GM12878 (cell line): ENCODE measurements around the gene MFSD11. TPM values are rescaled to one million over a fixed set of nuclear protein-coding genes. Genes with fewer than 3 reads are reported as not detected.

Source experiments
- ATF3 ChIP-seq: IDR thresholded peaks from 2 replicates; pipeline ENCODE4 v1.6.1; 2011; ENCODE audit warnings: low read depth, mild to moderate bottlenecking, low read length, moderate library complexity, borderline replicate concordance; ENCODE audit errors: extremely low read depth
- EED ChIP-seq: sonication (generic); IDR thresholded peaks from 2 replicates; pipeline ENCODE4 v1.6.1; 2016; ENCODE audit warnings: antibody characterized with exemption, low read depth
- EZH2 ChIP-seq: IDR thresholded peaks from 2 replicates; pipeline ENCODE4 v1.6.1; 2012; ENCODE audit warnings: low read depth, mild to moderate bottlenecking, control low read depth, inconsistent platforms, low read length, borderline replicate concordance; ENCODE audit not compliant: control insufficient read depth
- FOS ChIP-seq: IDR thresholded peaks from 3 replicates; pipeline ENCODE4 v1.6.1; 2011; ENCODE audit warnings: borderline replicate concordance; ENCODE audit not compliant: insufficient read length; ENCODE audit errors: extremely low read depth
- HDGF ChIP-seq: fragments of 450-650 bp; IDR thresholded peaks from 2 replicates; pipeline ENCODE4 v1.6.1; 2016; ENCODE audit warnings: antibody characterized with exemption
- IRF5 ChIP-seq: fragments of 450-650 bp; IDR thresholded peaks from 2 replicates; pipeline ENCODE4 v1.6.1; 2017; ENCODE audit warnings: borderline replicate concordance
- KDM1A ChIP-seq: fragments of 200-600 bp; sonication (generic); IDR thresholded peaks from 2 replicates; pipeline ENCODE4 v1.6.1; 2016; ENCODE audit warnings: borderline replicate concordance
- MLLT1 ChIP-seq: fragments of 450-650 bp; IDR thresholded peaks from 2 replicates; pipeline ENCODE4 v1.6.1; 2016; ENCODE audit warnings: mild to moderate bottlenecking
- NBN ChIP-seq: fragments of 450-650 bp; IDR thresholded peaks from 2 replicates; pipeline ENCODE4 v1.6.1; 2016
- NFIC ChIP-seq: IDR thresholded peaks from 2 replicates; pipeline ENCODE4 v1.6.1; 2012; ENCODE audit warnings: low read depth, mild to moderate bottlenecking, inconsistent platforms, low read length, moderate library complexity
- NFYA ChIP-seq: IDR thresholded peaks from 2 replicates; pipeline ENCODE4 v1.6.1; 2011; ENCODE audit warnings: low read depth, mild to moderate bottlenecking, low read length, improper control_type of control experiment, borderline replicate concordance
- RCOR1 ChIP-seq: conservative IDR thresholded peaks from 2 replicates; pipeline ENCODE4 v1.6.1; 2012; ENCODE audit warnings: low read depth, low read length, improper control_type of control experiment
- RELA ChIP-seq: fragments of 450-650 bp; IDR thresholded peaks from 2 replicates; pipeline ENCODE4 v1.8.0; 2014; ENCODE audit warnings: borderline replicate concordance; ENCODE audit not compliant: partially characterized antibody
- SIN3A ChIP-seq: IDR thresholded peaks from 2 replicates; pipeline ENCODE4 v1.6.1; 2012; ENCODE audit warnings: low read depth, low read length, improper control_type of control experiment
- SMAD1 ChIP-seq: fragments of 450-650 bp; IDR thresholded peaks from 2 replicates; pipeline ENCODE4 v1.6.1; 2018; ENCODE audit warnings: mild to moderate bottlenecking, low read depth; ENCODE audit not compliant: partially characterized antibody
- SREBF2 ChIP-seq: IDR thresholded peaks from 2 replicates; pipeline ENCODE4 v1.6.1; 2012; ENCODE audit warnings: mild to moderate bottlenecking, low read length
- TARDBP ChIP-seq: IDR thresholded peaks from 2 replicates; pipeline ENCODE4 v1.6.1; 2016; ENCODE audit warnings: borderline replicate concordance
- TCF12 ChIP-seq: IDR thresholded peaks from 2 replicates; pipeline ENCODE4 v1.6.1; 2011; ENCODE audit warnings: low read depth, mild to moderate bottlenecking, low read length
- WRNIP1 ChIP-seq: IDR thresholded peaks from 2 replicates; pipeline ENCODE4 v1.6.1; 2011; ENCODE audit warnings: low read depth, low read length, improper control_type of control experiment, borderline replicate concordance
- ZNF274 ChIP-seq: IDR thresholded peaks from one replicate; pipeline ENCODE4 v1.8.0; 2011; ENCODE audit not compliant: insufficient read length, insufficient read depth
- ZNF384 ChIP-seq: IDR thresholded peaks from 2 replicates; pipeline ENCODE4 v1.6.1; 2012; ENCODE audit warnings: low read depth, mild to moderate bottlenecking, low read length, improper control_type of control experiment, borderline replicate concordance
- ZNF687 ChIP-seq: fragments of 450-650 bp; IDR thresholded peaks from 2 replicates; pipeline ENCODE4 v1.6.1; 2017; ENCODE audit warnings: mild to moderate bottlenecking, moderate library complexity
- polyA plus RNA-seq, 11 experiments: library from polyadenylated mRNA; depleted of rRNA in 4 of 11; unstranded in 6 of 11; stranded (reverse) in 5 of 11; fragments of >200 nt; fragmentation: Nextera tagmentation in 4 of 11; fragmentation: Illumina TruSeq in 1 of 11; extraction: Ambion mirVana in 4 of 11; extraction: Trizol in 1 of 11; gene quantifications; 1 replicate in 1 of 11; 2 replicates in 10 of 11; pipeline versions ENCODE4 v1.2.1 to v1.2.3, GENCODE V29; 2011 to 2016; ENCODE audit warnings: inconsistent platforms in 2 of 11, missing spikeins in 2 of 11, low read depth in 1 of 11
- total RNA-seq, 4 experiments: library from RNA; depleted of rRNA in 3 of 4; stranded (reverse); fragments of >200 nt in 3 of 4; fragmentation: Illumina TruSeq in 1 of 4; extraction: Trizol in 1 of 4; gene quantifications; 2 replicates each; pipeline versions ENCODE4 v1.2.1 to v1.2.3, GENCODE V29; 2013 to 2021

Gene MFSD11
- total and polyA plus RNA-seq, 10 of the 15 experiments (the other 5 are each of a cell fraction or from before 2014, with no cell fraction given): 11.0 to 19.4 (median 15.5) TPM

- TF ChIP-seq ATF3 (no peak), EED (no peak), NBN (peak; percentile 26; the same call in 1 of the 2 replicates), NFIC (0 out of 2 replicates have a peak, but pooled peaks have one; percentile 3), MLLT1 (peak; percentile 71; the same call in 1 of the 2 replicates), WRNIP1 (no peak), TARDBP (no peak), RELA (no peak), ZNF384 (no peak), SMAD1 (peak; percentile 42), FOS (no peak), SREBF2 (no peak), RCOR1 (no peak), KDM1A (no peak), NFYA (no peak), EZH2 (no peak), ZNF274 (no peak), SIN3A (peak; percentile 83), ZNF687 (peak; percentile 51; the same call in 1 of the 2 replicates), HDGF (no peak), IRF5 (no peak), TCF12 (no peak)
These were observed 2.9 kb upstream of the MFSD11 start (continued) for GRCh38 chr17:76735006-76735405.
